HCEC 1CT (cell line): ENCODE results near the gene KLK1.

Source experiments
- DNase-seq: peaks from one replicate; pipeline ENCODE4 v3.0.0-alpha.2; 2017

The KLK1 gene

DNA sequence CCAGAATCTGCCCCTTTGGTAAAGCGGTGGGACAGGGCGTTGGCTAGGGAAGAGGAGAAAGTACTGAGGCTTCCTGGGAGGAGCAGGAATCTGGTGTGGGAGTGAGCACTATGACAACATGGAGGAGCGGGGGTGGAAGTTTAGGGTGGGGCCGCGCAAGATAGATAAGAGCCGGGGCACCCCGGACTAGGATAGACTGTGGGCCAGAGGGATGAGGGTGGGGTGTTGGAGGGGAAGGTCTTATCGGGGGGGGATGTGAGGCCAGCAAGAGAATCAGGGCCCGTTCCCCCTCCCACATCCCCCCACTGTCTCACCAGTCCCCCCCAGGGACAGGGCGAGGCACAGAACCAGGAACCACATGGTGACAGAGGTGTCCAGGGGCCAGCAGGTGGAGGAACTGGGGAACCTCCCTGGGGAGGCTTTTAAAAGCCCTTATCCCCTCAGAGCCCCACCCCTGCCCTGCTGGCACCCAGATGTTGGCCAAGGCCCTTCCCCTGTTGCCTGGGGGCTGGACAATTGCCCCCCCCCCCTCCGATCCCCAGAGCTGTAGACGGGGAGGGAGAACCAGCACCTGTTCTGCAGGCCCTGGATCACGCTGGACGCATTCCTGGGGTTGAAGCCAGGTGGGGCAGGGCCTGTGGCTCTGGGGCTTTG is at the start of gene KLK1:
Gene KLK1, minus strand, starts transcription at position 399 of the 654 bp plus-strand sequence. Its CDS starts 39 bp downstream, at position 360.
- no peak for DNase-seq

DNA sequence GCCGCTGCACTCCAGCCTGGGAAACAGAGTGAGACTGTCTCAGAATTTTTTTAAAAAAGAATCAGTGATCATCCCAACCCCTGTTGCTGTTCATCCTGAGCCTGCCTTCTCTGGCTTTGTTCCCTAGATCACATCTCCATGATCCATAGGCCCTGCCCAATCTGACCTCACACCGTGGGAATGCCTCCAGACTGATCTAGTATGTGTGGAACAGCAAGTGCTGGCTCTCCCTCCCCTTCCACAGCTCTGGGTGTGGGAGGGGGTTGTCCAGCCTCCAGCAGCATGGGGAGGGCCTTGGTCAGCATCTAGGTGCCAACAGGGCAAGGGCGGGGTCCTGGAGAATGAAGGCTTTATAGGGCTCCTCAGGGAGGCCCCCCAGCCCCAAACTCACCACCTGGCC is 49.5 kb upstream of the KLK1 start, which contains the start of gene KLK2:
Gene KLK2, plus strand, starts transcription at position 384 of the 400 bp plus-strand sequence. CDS start 35 bp downstream, outside the sequence.
- no peak for DNase-seq

DNA sequence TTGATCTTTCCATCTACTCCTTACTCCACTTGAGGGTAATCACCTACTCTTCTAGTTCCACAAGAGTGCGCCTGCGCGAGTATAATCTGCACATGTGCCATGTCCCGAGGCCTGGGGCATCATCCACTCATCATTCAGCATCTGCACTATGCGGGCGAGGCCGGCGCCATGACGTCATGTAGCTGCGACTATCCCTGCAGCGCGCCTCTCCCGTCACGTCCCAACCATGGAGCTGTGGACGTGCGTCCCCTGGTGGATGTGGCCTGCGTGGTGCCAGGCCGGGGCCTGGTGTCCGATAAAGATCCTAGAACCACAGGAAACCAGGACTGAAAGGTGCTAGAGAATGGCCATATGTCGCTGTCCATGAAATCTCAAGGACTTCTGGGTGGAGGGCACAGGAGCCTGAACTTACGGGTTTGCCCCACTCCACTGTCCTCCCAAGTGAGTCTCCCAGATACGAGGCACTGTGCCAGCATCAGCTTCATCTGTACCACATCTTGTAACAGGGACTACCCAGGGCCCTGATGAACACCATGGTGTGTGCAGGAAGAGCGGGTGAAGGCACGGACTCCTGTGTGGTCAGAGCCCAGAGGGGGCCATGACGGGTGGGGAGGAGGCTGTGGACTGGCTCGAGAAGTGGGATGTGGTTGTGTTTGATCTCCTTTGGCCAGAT is 47.0 kb upstream of the KLK1 start:
- DNase-seq: no peak

DNA sequence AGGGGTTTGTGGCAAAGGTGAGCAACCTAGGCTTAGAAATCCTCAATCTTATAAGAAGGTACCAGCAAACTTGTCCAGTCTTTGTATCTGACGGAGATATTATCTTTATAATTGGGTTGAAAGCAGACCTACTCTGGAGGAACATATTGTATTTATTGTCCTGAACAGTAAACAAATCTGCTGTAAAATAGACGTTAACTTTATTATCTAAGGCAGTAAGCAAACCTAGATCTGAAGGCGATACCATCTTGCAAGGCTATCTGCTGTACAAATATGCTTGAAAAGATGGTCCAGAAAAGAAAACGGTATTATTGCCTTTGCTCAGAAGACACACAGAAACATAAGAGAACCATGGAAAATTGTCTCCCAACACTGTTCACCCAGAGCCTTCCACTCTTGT is 45.9 kb upstream of the KLK1 start:
- DNase-seq: no peak

DNA sequence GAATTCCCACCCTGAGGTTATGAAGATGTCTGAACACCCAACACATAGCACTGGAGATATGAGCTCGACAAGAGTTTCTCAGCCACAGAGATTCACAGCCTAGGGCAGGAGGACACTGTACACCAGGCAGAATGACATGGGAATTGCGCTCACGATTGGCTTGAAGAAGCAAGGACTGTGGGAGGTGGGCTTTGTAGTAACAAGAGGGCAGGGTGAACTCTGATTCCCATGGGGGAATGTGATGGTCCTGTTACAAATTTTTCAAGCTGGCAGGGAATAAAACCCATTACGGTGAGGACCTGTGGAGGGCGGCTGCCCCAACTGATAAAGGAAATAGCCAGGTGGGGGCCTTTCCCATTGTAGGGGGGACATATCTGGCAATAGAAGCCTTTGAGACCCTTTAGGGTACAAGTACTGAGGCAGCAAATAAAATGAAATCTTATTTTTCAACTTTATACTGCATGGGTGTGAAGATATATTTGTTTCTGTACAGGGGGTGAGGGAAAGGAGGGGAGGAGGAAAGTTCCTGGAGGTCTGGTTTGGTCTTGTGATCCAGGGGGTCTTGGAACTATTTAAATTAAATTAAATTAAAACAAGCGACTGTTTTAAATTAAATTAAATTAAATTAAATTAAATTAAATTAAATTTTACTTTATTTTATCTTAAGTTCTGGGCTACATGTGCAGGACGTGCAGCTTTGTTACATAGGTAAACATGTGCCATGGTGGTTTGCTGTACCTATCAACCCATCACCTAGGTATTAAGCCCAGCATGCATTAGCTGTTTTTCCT is 38.1 kb upstream of the KLK1 start:
- no peak for DNase-seq

DNA sequence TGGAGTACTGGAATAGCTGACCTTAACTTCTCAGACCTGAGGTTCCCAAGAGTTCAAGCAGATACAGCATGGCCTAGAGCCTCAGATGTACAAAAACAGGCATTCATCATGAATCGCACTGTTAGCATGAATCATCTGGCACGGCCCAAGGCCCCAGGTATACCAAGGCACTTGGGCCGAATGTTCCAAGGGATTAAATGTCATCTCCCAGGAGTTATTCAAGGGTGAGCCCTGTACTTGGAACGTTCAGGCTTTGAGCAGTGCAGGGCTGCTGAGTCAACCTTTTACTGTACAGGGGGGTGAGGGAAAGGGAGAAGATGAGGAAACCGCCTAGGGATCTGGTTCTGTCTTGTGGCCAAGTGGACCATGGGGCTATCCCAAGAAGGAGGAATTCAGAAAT is 37.4 kb upstream of the KLK1 start:
- DNase-seq: no peak

DNA sequence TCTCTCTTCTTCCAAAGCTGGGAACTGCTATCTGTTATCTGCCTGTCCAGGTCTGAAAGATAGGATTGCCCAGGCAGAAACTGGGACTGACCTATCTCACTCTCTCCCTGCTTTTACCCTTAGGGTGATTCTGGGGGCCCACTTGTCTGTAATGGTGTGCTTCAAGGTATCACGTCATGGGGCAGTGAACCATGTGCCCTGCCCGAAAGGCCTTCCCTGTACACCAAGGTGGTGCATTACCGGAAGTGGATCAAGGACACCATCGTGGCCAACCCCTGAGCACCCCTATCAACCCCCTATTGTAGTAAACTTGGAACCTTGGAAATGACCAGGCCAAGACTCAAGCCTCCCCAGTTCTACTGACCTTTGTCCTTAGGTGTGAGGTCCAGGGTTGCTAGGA is 36.3 kb upstream of the KLK1 start:
- no peak for DNase-seq

DNA sequence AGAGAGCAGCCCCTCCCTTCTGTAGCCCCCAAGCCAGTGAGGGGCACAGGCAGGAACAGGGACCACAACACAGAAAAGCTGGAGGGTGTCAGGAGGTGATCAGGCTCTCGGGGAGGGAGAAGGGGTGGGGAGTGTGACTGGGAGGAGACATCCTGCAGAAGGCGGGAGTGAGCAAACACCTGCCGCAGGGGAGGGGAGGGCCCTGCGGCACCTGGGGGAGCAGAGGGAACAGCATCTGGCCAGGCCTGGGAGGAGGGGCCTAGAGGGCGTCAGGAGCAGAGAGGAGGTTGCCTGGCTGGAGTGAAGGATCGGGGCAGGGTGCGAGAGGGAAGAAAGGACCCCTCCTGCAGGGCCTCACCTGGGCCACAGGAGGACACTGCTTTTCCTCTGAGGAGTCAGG is 35.3 kb upstream of the KLK1 start:
- no peak for DNase-seq

DNA sequence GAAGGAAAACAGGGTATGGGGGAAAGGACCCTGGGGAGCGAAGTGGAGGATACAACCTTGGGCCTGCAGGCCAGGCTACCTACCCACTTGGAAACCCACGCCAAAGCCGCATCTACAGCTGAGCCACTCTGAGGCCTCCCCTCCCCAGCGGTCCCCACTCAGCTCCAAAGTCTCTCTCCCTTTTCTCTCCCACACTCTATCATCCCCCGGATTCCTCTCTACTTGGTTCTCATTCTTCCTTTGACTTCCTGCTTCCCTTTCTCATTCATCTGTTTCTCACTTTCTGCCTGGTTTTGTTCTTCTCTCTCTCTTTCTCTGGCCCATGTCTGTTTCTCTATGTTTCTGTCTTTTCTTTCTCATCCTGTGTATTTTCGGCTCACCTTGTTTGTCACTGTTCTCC is 33.8 kb upstream of the KLK1 start:
- no peak for DNase-seq

DNA sequence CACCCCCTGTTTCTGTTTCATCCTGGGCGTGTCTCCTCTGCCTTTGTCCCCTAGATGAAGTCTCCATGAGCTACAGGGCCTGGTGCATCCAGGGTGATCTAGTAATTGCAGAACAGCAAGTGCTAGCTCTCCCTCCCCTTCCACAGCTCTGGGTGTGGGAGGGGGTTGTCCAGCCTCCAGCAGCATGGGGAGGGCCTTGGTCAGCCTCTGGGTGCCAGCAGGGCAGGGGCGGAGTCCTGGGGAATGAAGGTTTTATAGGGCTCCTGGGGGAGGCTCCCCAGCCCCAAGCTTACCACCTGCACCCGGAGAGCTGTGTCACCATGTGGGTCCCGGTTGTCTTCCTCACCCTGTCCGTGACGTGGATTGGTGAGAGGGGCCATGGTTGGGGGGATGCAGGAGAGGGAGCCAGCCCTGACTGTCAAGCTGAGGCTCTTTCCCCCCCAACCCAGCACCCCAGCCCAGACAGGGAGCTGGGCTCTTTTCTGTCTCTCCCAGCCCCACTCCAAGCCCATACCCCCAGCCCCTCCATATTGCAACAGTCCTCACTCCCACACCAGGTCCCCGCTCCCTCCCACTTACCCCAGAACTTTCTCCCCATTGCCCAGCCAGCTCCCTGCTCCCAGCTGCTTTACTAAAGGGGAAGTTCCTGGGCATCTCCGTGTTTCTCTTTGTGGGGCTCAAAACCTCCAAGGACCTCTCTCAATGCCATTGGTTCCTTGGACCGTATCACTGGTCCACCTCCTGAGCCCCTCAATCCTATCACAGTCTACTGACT is 31.2 kb upstream of the KLK1 start, which contains the start of gene KLK3:
Gene KLK3, plus strand, starts transcription at position 280 of the 775 bp plus-strand sequence. Its CDS starts 41 bp downstream, at position 321.
- no peak for DNase-seq

DNA sequence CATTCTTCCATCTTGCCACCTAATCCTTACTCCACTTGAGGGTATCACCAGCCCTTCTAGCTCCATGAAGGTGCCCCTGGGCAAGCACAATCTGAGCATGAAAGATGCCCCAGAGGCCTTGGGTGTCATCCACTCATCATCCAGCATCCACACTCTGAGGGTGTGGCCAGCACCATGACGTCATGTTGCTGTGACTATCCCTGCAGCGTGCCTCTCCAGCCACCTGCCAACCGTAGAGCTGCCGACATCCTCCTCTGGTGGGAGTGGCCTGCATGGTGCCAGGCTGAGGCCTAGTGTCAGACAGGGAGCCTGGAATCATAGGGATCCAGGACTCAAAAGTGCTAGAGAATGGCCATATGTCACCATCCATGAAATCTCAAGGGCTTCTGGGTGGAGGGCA is 28.0 kb upstream of the KLK1 start:
- no peak for DNase-seq

DNA sequence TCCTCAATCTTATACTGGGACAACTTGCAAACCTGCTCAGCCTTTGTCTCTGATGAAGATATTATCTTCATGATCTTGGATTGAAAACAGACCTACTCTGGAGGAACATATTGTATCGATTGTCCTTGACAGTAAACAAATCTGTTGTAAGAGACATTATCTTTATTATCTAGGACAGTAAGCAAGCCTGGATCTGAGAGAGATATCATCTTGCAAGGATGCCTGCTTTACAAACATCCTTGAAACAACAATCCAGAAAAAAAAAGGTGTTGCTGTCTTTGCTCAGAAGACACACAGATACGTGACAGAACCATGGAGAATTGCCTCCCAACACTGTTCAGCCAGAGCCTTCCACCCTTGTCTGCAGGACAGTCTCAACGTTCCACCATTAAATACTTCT is 27.2 kb upstream of the KLK1 start:
- no peak for DNase-seq

DNA sequence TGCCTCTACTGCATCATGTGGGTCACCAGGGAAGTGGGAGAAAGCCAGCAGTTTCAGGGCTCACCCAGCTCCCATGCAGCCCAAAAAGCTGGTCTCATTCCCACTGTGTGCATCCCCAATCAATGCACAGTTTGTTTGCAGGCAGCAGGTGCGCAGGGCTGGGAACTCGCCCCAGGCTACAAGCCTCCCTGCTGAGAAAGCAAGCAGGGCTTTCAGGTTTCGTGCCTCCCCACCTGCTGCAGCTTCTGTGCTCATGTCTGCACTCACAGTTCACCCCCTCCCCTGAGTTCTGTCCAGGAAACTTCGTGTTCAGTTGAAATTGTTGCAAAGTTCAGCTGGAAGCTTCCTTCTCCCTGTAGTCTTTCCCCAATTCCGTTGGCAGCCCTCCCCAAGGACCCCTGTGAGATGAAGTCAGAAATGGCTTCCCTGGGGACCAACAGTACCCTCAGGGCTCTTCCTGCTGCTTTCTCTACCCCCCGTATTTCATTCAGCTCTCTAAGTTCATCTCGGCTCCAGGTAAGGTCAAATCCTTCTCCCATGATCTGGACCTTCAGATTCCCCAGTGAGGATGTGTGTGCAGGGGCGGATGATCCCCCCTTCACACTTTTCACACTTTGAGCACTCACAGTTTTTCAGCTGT is 20.8 kb upstream of the KLK1 start:
- no peak for DNase-seq

DNA sequence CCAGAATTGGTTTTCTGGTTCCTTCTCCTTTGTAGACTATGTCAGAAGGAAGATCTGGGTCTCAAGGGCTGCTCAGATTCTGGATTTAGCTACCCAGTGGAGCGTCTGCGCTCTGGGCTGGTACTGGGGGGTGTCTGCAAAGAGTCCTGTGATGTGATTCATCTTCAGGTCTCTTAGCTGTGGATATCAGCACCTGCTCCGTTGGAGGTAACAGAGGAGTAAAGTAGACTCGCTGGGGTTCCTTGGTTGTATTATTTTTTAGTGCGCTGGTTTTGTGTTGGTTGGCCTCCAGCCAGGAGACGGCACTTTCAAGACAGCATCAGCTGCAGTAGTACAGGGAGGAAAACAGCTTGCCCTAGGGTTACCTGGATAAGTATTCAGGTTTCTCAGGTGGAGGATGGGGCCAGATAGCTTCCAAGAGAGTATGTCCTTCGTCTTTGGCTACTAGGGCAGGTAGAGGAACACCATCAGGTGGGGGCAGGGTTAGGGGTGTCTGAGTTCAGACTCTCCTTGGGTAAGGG is 20.2 kb upstream of the KLK1 start:
- no peak for DNase-seq

DNA sequence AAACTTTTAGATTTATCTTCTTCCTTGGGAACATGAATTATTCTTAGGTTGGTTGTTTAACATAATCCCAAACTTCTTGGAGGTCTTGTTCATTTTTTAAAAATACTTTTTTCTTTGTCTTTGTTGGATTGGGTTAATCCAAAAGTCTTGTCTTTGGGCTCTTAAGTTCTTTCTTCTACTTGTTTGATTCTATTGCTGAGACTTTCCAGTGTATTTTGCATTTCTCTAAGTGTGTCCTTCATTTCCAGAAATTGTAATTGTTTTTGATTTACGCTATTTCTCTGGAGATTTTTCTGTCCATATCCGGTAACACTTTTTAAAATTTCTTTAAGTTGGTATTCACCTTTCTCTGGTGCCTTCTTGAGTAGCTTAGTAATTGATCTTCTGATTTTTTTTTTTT is 19.6 kb upstream of the KLK1 start:
- DNase-seq: no peak

DNA sequence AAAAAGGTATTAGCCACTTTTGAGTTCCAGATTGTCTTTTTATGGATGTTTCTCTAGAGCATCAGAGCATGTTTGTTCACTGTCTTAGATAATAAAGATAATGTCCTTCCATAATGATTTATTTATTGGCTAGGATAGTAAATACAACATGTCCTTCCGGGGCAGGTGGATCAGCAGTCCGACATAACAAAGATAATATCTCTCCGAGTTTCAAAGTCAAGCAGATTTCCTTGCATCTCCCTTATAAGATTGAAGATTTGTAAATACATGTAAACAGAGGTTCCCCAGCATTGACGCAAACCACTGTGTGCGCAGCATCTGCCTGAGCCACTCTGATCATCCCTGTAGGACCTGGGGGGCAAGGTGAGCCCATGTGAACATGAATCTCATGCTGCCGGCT is 18.5 kb upstream of the KLK1 start:
- no peak for DNase-seq

DNA sequence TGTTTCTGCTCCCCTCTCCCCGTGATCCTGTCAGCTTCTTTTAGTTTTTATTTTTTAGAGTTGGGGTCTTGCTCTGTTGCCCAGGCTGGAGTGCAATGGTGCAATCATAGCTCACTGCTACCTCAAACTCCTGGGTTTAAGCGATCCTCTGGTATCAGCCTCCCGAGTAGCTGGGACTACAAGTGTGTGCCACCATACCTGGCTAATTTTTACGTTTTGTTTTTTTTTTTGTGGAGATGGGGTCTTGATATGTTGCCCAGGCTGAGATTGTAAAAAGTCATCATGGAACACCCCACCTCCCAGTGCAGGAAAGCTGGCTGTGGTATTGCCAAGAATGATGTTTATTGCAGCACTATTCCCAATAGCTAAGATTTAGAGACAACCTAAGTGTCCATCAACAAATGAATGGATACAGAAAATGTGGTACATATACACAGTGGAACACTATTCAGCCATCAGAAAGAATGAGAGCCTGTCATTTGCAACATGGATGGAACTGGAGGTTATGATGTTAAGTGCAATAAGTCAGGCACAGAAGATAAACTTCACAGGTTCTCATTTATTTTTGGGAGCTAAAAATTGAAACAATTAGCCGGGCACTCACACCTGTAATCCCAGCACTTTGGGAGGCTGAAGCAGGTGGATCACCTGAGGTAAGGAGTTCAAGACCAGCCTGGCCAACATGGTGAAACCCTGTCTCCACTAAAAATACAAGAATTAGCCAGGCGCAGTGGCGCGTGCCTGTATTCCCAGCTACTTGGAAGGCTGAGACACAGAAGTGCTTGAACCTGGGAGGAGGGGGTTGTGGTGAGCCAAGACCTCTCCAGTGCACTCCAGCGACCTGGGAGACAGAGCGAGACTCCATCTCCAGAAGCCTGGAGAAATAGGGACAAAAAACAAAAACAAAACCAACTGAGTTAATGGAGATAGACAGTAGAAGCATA is 16.4 kb upstream of the KLK1 start:
- DNase-seq: no peak

DNA sequence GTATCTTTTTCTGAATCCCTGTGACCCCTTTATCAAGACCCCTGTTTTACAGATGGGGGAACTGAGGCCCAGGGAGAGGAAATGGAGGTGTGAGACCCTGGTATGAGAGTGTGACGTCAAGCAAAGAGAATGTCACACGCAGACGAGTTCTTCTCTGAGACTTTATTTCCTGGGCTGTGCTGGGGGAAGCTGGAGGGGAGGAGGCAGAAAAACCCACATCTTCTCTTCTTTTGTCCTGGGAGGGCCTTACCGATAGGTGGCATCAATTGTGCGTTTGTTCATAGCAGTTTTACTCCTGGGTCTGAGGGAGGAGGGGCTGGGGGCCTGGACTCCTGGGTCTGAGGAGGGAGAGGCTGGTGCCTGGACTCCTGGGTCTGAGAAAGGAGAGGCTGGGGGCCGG is 14.7 kb upstream of the KLK1 start:
- DNase-seq: no peak

DNA sequence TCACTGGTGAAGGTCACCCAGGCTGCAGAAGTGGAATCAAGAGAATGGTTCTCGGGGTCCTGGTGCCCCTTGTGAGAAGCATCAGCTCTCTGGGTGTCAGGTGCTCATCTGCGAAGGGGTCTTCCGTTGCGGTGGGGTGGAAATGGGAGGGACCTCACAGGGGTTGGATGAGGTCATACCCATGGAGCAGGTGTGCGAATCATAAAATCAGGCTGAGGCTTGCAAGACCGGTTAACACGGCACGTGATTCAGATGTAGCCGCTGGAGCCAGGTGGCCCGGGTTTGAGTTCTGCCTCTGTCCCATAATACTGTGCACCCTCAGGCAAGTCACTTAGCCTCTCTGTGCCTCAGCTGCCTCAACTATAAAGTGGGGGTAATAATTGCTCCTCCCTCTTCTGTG is 13.7 kb upstream of the KLK1 start:
- no peak for DNase-seq

DNA sequence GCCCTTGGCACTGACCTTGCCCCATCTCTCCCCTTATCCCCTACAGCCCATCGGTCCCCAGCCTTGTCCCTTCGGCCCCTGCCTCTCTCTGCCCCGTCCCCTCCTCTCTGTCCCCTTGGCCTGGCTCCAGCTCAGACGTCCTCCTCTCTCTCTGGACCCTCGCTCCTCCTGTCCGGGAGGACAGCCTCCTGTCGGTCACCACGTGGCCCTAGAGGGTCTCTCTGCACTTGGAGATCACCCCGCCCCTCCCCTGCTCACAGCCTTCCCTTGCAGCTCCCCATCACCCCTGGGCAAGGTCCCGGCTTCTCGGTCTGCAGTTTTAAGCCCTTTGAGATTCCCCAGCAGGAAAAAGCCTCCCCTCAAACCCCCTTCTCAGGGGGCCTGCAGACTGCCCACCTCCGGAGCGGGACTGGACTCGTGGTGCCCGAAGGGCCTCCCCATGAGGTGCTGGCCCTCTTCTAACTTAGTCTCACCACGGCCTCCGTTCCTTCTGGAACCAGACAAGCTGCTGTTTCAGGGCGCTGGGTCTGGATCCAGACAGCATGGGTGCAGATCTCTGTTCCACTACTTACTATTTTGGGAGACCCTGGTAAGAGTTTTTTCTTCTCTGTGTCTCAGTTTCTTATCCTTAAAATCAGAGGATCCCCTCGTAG is 13.1 kb upstream of the KLK1 start:
- DNase-seq: no peak
